Effector memory CD4-positive, alpha-beta T cell (primary cell): ENCODE data around the gene TBC1D5.

Experiments used
- DNase-seq, 3 donors: peaks; one replicate each; pipeline ENCODE4 v3.0.0-alpha.2; 2020
- H3K27ac ChIP-seq: 2 replicates; pipeline ENCODE4 v1.7.0; 2013; ENCODE audit warnings: mild to moderate bottlenecking, low read length, moderate library complexity; ENCODE audit not compliant: insufficient read depth, poor library complexity, severe bottlenecking
- H3K27me3 ChIP-seq: replicated peaks from 2 replicates; pipeline ENCODE4 v1.7.0; 2013; ENCODE audit warnings: mild to moderate bottlenecking, low read length; ENCODE audit not compliant: insufficient read depth, control insufficient read depth, poor library complexity, severe bottlenecking
- H3K36me3 ChIP-seq: 2 replicates; pipeline ENCODE4 v1.7.0; 2013; ENCODE audit warnings: mild to moderate bottlenecking, low read length, moderate library complexity; ENCODE audit not compliant: control insufficient read depth, insufficient read depth
- H3K4me1 ChIP-seq: 2 replicates; pipeline ENCODE4 v1.7.0; 2013; ENCODE audit warnings: low read length, mild to moderate bottlenecking; ENCODE audit not compliant: control insufficient read depth, insufficient read depth, poor library complexity, severe bottlenecking
- H3K4me3 ChIP-seq: 2 replicates; pipeline ENCODE4 v1.7.0; 2013; ENCODE audit warnings: low read length, low read depth, mild to moderate bottlenecking; ENCODE audit not compliant: insufficient read depth, poor library complexity, severe bottlenecking
- H3K9me3 ChIP-seq: 2 replicates; pipeline ENCODE4 v1.7.0; 2013; ENCODE audit warnings: mild to moderate bottlenecking, low read length, moderate library complexity; ENCODE audit not compliant: control insufficient read depth

Gene TBC1D5

DNA sequence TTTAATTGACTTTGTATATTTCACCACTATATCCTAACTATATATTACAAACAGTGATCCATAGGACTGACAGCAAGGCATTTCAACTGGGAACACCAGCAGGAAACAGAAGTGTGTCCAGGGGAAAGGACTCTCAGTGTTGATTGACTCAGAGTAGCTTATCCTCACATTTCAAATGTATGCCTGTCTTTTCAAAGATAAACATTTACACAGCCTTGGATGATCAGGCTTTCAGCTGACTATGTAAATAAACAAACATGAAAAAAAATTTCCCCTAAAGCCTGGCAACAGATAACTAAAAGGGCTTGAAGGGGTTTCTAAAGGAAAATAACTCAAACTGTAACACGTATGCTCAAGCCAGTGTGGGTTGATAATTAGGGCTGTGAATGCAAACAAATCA, 321.8 kb downstream of the TBC1D5 start:
- H3K27me3 ChIP-seq, result no peaks in the 10 kb centered on the region
- no peak overlapping the region for H3K4me3 ChIP-seq
- H3K9me3 ChIP-seq, result no peaks in the 10 kb centered on the region
- H3K4me1 ChIP-seq, result no peaks in the 10 kb centered on the region
- H3K36me3 ChIP-seq, result no peaks in the 10 kb centered on the region
- DNase-seq, result no peak
- no peak overlapping the region for H3K27ac ChIP-seq

DNA sequence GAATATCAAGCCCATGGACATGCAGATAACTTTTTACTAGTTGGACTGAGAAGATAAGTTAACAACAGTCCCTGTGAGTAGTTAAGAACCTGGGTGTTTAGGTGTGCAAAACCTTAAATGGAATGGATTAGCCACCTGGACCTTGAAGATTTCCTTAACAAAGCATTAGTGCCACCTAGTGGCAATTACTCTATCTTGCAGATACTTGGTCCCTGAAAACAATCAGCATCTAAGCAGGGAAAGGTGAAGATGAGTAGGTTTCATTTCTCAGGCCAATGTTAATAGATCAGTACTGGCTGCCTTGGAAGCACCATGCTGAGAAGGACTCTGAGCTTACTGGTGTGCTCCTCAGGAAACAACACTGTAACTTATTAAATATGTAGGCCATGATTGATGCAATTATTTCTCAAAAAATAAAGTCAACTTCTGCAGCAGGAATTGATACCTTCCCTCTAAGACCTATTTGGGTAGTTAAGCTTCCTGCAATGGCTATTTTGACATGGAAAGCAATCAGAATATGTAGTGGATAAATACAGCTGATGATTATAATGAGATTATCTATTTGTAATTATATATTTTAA, 329.4 kb downstream of the TBC1D5 start:
- Histone ChIP-seq H3K4me3 (no peak overlapping the region), H3K9me3 (no peaks in the 10 kb centered on the region), H3K27me3 (no peaks in the 10 kb centered on the region), H3K27ac (no peak overlapping the region), H3K36me3 (no peaks in the 10 kb centered on the region), H3K4me1 (no peaks in the 10 kb centered on the region)
- DNase-seq, result peak in 1 of 3 donors; percentile 2

DNA sequence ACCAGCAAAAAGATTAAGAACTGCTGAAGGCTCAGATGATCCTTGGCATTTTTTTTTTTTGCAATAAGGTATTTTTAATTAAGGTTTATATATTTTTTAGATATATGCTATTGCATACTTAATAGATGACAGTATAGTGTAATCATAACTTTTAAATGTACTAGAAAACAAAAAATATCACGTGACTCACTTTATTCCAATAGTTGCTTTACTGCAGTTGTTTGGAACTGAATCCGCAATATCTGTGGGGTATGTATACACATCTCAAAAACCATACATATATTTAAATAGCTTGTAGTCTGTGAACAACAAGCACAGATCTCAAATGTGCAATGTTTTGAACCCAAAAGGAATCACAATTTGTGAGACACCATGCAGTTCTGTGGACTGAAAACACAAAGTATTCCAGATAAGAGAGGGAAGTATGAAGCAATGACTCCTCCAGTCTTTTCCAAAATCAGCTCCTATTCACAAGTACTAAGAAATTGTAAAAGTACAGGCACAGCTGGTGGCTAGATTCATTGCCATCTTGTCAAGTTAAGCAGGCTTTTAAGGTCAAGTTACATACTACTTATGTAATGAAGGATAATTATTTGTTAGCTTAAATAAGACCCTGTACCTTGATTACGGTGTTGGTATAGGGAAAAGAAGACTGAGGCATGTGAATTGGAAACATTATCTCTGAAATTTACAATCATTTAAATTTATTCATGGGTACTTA, 331.1 kb downstream of the TBC1D5 start:
- Histone ChIP-seq H3K27ac (no peak overlapping the region), H3K9me3 (no peaks in the 10 kb centered on the region), H3K4me1 (no peaks in the 10 kb centered on the region), H3K4me3 (no peak overlapping the region), H3K27me3 (no peaks in the 10 kb centered on the region), H3K36me3 (no peaks in the 10 kb centered on the region)
- DNase-seq, result no peak

GRCh38 chr3:17407576-17407975, 334.9 kb downstream of the TBC1D5 start:
- no peaks in the 10 kb centered on the region for H3K27me3 ChIP-seq
- H3K4me3 ChIP-seq, result no peak overlapping the region
- H3K4me1 ChIP-seq, result no peaks in the 10 kb centered on the region

DNA sequence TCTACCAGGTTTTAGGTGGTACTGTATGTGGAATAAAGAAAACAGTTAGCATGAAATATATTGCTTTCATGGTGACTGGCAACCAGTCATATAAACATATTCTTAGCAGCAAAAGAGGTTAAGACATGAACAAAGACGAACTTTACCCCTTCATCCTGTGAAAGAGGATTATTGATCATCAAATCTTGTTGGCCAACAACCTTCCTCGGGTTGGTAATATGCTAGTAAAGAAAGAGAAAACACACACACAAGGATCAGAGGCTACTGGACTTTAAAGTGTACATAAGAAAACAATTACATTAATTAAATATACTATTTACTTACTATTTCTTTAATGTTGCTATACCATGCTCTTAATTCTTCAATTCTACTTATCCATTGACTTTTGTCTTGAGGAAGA, 337.9 kb downstream of the TBC1D5 start:
- Histone ChIP-seq H3K4me3 (no peak overlapping the region), H3K27me3 (no peaks in the 10 kb centered on the region), H3K9me3 (no peaks in the 10 kb centered on the region), H3K36me3 (no peaks in the 10 kb centered on the region), H3K4me1 (no peaks in the 10 kb centered on the region), H3K27ac (no peak overlapping the region)
- no peak for DNase-seq

More at GRCh38 chr3:17407576-17407975, 334.9 kb downstream of the TBC1D5 start:
- no peaks in the 10 kb centered on the region for H3K9me3 ChIP-seq
- DNase-seq, result no peak
- H3K27ac ChIP-seq, result no peak overlapping the region
- no peaks in the 10 kb centered on the region for H3K36me3 ChIP-seq

GRCh38 chr3:17402442-17402841, 340.0 kb downstream of the TBC1D5 start:
- H3K27me3 ChIP-seq, result no peaks in the 10 kb centered on the region
- no peak overlapping the region for H3K4me3 ChIP-seq
- DNase-seq, result no peak
- H3K9me3 ChIP-seq, result no peaks in the 10 kb centered on the region
- no peak overlapping the region for H3K27ac ChIP-seq
- no peaks in the 10 kb centered on the region for H3K4me1 ChIP-seq
- no peaks in the 10 kb centered on the region for H3K36me3 ChIP-seq

DNA sequence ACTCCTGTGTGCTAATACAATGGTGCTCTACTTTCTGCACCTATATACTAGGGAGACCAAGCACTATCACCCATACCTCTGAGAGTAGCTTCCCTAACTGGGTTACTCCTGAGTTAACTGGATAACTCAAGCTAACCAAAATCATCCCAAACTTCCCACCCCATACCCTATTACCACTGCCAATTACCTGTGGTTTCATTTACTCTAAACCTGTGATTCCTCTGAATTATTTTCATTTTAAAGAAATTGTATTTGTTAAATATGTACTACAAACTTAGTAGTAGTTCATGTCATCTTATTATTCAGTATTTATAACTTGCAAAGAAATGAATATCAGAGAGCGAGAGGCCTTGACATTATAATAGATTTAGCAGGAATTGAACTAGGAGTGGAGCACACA, 340.5 kb downstream of the TBC1D5 start:
- H3K27ac ChIP-seq, result no peak overlapping the region
- H3K9me3 ChIP-seq, result no peaks in the 10 kb centered on the region
- H3K4me1 ChIP-seq, result no peaks in the 10 kb centered on the region
- H3K36me3 ChIP-seq, result no peaks in the 10 kb centered on the region
- no peak for DNase-seq
- H3K27me3 ChIP-seq, result no peaks in the 10 kb centered on the region
- no peak overlapping the region for H3K4me3 ChIP-seq

DNA sequence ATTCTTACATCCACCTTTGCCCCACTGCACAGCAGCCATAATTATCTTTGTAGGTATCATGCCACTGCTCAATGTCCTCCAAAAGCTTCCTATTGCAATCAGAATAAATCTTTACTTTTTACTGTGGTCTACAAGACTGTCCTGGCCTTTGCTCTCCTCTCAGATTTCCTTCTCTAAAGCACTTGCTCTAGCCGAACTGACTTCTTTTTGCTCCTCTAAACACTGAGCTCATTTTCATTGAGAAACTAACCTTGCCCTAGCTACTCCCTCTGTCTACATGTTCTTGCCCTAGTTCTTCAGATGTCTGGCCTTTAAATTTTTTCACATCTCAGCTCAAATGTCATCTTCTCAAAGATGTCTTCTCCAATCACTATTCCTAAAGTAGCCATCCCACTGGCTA, 342.8 kb downstream of the TBC1D5 start:
- Histone ChIP-seq H3K27me3 (no peaks in the 10 kb centered on the region), H3K9me3 (no peaks in the 10 kb centered on the region), H3K4me3 (no peak overlapping the region), H3K36me3 (no peaks in the 10 kb centered on the region), H3K4me1 (no peaks in the 10 kb centered on the region), H3K27ac (no peak overlapping the region)
- DNase-seq, result no peak

DNA sequence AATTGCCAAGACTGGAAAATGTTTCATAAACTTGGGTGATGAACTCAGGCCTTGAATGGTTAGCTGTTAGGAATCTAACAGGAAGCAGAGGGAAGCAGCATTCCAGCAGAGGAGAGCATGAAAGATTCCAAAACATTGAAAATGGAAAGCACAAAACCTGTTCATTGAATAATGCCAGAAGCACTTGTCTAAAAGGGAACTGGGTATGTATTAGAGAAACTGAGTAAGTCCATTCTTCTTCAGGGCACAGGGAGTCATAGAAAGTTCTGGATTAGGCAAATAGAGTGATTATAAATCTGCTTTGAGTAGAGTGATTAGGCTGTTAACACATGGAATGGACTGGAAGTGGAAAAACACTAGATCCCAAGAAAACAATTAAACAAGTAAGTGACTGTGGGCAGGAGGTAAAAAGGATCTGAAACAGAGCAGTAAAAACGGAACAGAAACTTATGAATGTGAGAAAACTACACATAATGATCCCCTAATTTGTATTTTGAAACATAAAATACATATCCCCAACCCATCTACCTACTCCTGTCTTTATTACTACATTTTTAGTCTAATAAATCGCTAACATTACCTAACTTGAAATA, 343.4 kb downstream of the TBC1D5 start:
- Histone ChIP-seq H3K4me3 (no peak overlapping the region), H3K27me3 (no peaks in the 10 kb centered on the region), H3K27ac (no peak overlapping the region), H3K4me1 (no peaks in the 10 kb centered on the region), H3K9me3 (no peaks in the 10 kb centered on the region), H3K36me3 (no peaks in the 10 kb centered on the region)
- no peak for DNase-seq

GRCh38 chr3:17396036-17396435, 346.4 kb downstream of the TBC1D5 start:
- Histone ChIP-seq H3K27me3 (no peaks in the 10 kb centered on the region), H3K4me3 (no peak overlapping the region), H3K36me3 (peaks cover 3% of the 10 kb centered on the region), H3K4me1 (no peaks in the 10 kb centered on the region), H3K9me3 (no peaks in the 10 kb centered on the region), H3K27ac (no peak overlapping the region)
- DNase-seq, result no peak
